Measurements from ENCODE around the gene PPP1R37.
"Not testable (repeated sequence)": the region's sequence is repeated elsewhere in the genome, so short reads cannot be mapped to it uniquely, and the experiment has no call there.

The PPP1R37 gene

DNA sequence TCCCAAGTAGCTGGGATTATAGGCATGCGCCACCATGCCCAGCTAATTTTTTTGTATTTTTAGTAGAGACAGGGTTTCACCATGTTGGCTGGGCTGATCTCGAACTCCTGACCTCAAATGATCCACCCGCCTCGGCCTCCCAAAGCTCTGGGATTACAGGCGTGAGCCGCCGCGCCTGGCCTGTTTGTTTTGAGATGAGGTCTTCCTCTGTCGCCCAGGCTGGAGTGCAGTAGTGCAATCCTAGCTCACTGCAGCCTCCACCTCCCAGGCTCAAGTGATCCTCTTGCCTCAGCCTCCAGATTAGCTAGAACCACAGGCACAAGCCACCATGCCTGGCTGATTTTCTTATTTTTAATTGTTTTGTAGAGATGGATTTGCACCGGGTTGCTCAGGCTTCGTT, 13.4 kb downstream of the PPP1R37 start:
- H3K36me3 ChIP-seq (ENCODE audit: control insufficient read depth in 1 of 2, insufficient read depth in 2 of 2, low read length in 2 of 2); H3K4me3 ChIP-seq (ENCODE audit: low read depth in 1 of 2, low read length in 2 of 2); H3K9me3 ChIP-seq (ENCODE audit: control insufficient read depth in 1 of 2, low read length in 2 of 2); H3K27ac ChIP-seq (ENCODE audit: low read length); H3K27me3 ChIP-seq (ENCODE audit: low read depth, low read length): not testable (repeated sequence)
- H3K4me1 ChIP-seq (ENCODE audit: control insufficient read depth in 1 of 2, insufficient read depth in 2 of 2, low read length in 2 of 2) = peaks cover 11 to 14% of the 10 kb centered on the region in 2 donors

DNA sequence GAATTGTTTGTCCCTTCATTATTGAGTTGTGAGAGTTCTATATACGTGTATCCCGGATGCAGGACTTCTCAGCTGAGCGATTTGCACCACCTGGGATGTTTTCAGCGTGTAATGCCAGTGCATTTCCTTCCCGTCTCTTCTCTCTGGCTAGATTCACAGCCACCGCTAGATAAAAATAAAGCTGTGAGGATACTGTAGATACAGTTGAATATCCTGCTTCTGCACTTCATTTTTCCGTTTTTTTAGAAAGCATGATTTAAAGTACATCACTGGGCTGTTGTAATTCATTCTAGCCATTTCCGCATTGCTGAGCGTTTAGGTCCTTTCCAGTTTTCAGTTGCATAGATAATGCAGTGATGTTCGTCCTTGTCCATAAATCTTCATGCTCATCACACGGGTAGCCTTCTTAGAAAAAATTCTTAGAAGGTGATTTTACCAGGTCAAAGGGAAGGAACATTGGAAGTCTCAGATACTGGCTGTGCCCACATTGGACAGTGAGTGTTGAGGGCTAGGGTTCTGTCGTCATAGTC, 14.7 kb downstream of the PPP1R37 start:
- Histone ChIP-seq H3K9me3 (ENCODE audit: control insufficient read depth in 1 of 2, low read length in 2 of 2) (no peaks in the 10 kb centered on the region), H3K36me3 (ENCODE audit: control insufficient read depth in 1 of 2, insufficient read depth in 2 of 2, low read length in 2 of 2) (no peaks in the 10 kb centered on the region), H3K4me1 (ENCODE audit: control insufficient read depth in 1 of 2, insufficient read depth in 2 of 2, low read length in 2 of 2) (peaks cover 11 to 14% of the 10 kb centered on the region in 2 donors), H3K27ac (ENCODE audit: low read length) (no peak overlapping the region), H3K4me3 (ENCODE audit: low read depth in 1 of 2, low read length in 2 of 2) (no peak overlapping the region), H3K27me3 (ENCODE audit: low read depth, low read length) (no peaks in the 10 kb centered on the region)

DNA sequence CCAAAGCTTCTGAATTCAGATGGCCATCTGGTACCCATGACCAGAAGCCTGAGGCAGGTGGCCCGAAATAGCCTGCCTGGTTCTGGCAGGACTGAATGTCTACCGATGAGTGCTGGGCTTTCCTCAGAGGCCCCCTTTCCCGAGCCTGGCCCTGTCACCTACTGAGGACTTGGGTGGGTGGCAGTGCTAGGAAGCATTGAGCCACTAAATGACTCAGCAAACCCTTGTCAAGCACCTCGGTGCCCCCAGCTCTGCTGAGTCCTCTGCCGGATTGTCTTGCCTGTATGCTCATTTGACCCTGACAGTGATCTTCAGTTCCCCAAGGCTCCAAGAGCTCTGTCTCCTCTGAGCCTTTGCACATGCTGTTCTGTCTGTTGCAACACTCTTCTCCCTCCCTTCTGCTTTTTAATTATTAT, 17.9 kb downstream of the PPP1R37 start:
- no peaks in the 10 kb centered on the region for H3K9me3 ChIP-seq (ENCODE audit: control insufficient read depth in 1 of 2, low read length in 2 of 2)
- H3K4me3 ChIP-seq (ENCODE audit: low read depth in 1 of 2, low read length in 2 of 2) = no peak overlapping the region
- no peaks in the 10 kb centered on the region for H3K4me1 ChIP-seq (ENCODE audit: control insufficient read depth in 1 of 2, insufficient read depth in 2 of 2, low read length in 2 of 2)
- no peak overlapping the region for H3K27ac ChIP-seq (ENCODE audit: low read length)
- no peaks in the 10 kb centered on the region for H3K27me3 ChIP-seq (ENCODE audit: low read depth, low read length)
- no peaks in the 10 kb centered on the region for H3K36me3 ChIP-seq (ENCODE audit: control insufficient read depth in 1 of 2, insufficient read depth in 2 of 2, low read length in 2 of 2)

DNA sequence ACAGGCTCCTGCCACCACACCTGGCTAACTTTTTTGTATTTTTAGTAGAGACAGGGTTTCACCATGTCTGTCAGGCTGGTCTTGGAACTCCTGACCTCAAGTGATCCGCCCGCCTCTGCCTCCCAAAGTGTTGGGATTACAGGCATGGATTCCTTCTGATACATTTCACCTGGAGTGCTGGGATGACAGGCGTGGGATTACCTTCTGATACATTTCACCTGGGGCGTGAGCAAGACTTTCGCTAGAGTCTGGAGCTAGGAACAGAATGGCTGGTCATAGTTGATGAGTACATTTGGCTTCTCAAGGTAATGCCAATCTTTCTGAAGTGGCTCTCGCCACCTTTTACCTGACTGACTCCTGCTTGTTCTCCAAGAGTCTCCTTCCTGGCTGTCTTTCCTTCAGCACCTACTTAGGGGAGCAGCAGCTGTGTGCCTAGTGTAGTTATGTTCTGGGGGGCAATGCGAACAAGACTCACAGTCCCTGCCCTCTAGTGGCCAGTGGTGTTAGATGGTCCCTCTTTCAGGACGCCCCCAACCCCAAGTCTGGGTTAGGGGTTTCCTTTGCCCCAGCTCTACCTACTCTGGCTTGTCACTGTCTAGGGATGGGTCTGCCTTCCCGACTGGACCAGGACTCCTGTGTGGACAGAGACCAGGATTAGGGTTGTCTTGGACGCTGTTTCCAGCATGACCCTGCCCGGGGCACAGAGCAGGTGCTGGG, 19.3 kb downstream of the PPP1R37 start:
- Histone ChIP-seq H3K4me3 (ENCODE audit: low read depth in 1 of 2, low read length in 2 of 2) (no peak overlapping the region), H3K4me1 (ENCODE audit: control insufficient read depth in 1 of 2, insufficient read depth in 2 of 2, low read length in 2 of 2) (peaks cover 0 to 10% of the 10 kb centered on the region in 2 donors), H3K27ac (ENCODE audit: low read length) (no peak overlapping the region), H3K36me3 (ENCODE audit: control insufficient read depth in 1 of 2, insufficient read depth in 2 of 2, low read length in 2 of 2) (no peaks in the 10 kb centered on the region), H3K9me3 (ENCODE audit: control insufficient read depth in 1 of 2, low read length in 2 of 2) (no peaks in the 10 kb centered on the region), H3K27me3 (ENCODE audit: low read depth, low read length) (no peaks in the 10 kb centered on the region)

DNA sequence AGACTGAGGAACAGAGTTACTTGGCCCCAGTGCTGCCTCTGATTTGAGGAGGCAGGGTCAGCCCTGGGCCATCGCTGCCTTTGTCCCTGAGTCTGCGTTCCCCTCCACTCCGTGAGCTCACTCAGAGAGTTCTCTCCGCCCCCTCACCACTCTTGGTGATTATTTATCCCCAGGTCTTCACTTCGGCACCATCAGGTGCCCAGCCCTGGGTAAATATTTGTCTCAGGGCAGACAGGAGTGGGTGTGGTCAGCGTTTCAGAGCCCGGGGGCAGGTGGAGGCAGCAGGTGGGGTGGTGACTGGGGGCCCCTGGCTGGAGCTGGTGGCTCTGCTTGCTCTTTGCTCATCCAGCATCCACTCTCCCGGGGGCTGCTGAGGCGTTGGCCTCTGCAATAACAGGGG, 20.6 kb downstream of the PPP1R37 start:
- Histone ChIP-seq H3K4me3 (ENCODE audit: low read depth in 1 of 2, low read length in 2 of 2) (no peak overlapping the region), H3K27ac (ENCODE audit: low read length) (no peak overlapping the region), H3K4me1 (ENCODE audit: control insufficient read depth in 1 of 2, insufficient read depth in 2 of 2, low read length in 2 of 2) (peaks cover 0 to 23% of the 10 kb centered on the region in 2 donors), H3K27me3 (ENCODE audit: low read depth, low read length) (no peaks in the 10 kb centered on the region), H3K36me3 (ENCODE audit: control insufficient read depth in 1 of 2, insufficient read depth in 2 of 2, low read length in 2 of 2) (no peaks in the 10 kb centered on the region), H3K9me3 (ENCODE audit: control insufficient read depth in 1 of 2, low read length in 2 of 2) (no peaks in the 10 kb centered on the region)

DNA sequence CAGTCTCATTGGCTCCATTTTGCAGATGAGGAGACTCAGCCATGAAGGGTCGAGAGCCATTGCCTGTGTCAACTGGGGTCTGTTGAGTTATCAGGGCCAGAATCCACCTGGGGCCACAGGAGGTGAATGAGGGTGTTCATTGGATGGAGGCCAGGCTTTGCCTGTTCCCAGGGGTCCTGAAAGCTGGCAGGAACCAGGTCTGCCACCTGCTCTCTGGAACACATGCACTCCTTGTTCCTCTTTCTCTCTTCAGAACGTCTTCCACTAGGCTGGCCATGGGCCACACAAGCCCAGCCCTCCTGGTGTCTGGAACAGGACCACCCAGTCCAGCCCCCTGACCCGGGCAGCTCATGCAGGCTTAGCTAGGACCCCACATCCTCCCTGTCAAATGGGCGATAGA, 21.1 kb downstream of the PPP1R37 start:
- Histone ChIP-seq H3K27me3 (ENCODE audit: low read depth, low read length) (no peaks in the 10 kb centered on the region), H3K27ac (ENCODE audit: low read length) (no peak overlapping the region), H3K36me3 (ENCODE audit: control insufficient read depth in 1 of 2, insufficient read depth in 2 of 2, low read length in 2 of 2) (no peaks in the 10 kb centered on the region), H3K4me1 (ENCODE audit: control insufficient read depth in 1 of 2, insufficient read depth in 2 of 2, low read length in 2 of 2) (peaks cover 0 to 24% of the 10 kb centered on the region in 2 donors), H3K9me3 (ENCODE audit: control insufficient read depth in 1 of 2, low read length in 2 of 2) (no peaks in the 10 kb centered on the region), H3K4me3 (ENCODE audit: low read depth in 1 of 2, low read length in 2 of 2) (no peak overlapping the region)

DNA sequence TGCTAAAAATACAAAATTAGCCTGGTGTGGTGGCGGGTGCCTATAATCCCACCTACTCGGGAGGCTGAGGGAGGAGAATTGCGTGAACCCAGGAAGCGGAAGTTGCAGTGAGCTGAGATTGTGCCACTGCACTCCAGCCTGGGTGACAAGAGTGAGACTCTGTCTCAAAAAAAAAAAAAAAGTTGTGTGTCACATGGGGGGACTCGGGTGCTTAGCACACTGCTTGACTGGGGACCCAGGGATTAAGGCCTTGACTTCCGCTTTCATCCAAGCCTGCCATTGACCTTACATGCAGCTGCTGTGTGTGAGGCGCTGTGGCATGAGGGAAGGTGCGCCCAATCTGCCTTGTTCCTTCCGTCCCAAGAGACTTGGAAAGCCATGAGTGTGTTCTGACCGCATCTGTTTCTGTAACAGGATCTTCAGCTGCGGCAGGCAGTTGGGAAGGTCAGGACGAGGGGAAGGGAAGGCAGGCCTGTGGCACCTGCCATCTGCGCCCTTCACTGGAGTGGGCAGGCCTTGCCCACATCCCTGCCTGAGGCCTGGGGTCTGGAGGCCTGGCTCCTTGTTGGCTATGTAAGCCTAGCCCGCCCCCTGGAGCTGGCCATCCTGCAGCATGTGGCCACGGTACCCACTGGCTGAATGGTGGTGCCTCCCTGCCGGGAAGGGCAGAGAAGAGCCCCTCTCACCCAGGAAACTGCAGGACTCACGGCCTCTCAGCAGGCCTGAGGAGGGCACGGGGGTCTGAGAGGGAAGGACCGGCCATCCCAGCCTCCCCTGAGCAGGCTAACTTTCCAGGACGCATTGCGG, 23.0 kb downstream of the PPP1R37 start:
- no peaks in the 10 kb centered on the region for H3K36me3 ChIP-seq (ENCODE audit: control insufficient read depth in 1 of 2, insufficient read depth in 2 of 2, low read length in 2 of 2)
- no peak overlapping the region for H3K27ac ChIP-seq (ENCODE audit: low read length)
- H3K27me3 ChIP-seq (ENCODE audit: low read depth, low read length) = no peaks in the 10 kb centered on the region
- H3K9me3 ChIP-seq (ENCODE audit: control insufficient read depth in 1 of 2, low read length in 2 of 2) = no peaks in the 10 kb centered on the region
- no peak overlapping the region for H3K4me3 ChIP-seq (ENCODE audit: low read depth in 1 of 2, low read length in 2 of 2)
- H3K4me1 ChIP-seq (ENCODE audit: control insufficient read depth in 1 of 2, insufficient read depth in 2 of 2, low read length in 2 of 2) = peaks cover 0 to 24% of the 10 kb centered on the region in 2 donors

DNA sequence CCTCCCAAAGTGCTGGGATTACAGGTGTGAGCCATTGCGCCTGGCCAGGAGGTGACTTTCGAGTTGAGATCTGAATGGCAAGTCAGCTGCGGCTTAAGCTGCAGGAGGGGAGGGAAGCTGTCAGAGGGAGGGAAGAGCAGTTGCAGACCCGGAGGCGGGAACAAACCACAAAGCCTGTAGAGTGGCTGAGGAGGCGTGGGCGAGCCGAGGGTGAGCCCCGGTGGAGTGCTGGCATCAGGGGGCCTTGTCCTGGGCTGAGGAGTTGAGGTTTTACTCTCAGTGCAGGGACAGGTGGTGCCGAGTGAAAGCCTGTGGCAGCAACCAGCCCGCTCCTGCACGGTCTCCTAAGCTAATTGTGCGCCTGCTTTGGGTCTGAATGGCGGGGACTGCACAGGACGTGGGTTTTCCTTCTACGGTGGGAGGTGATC, 24.2 kb downstream of the PPP1R37 start:
- Histone ChIP-seq H3K27ac (ENCODE audit: low read length) (no peak overlapping the region), H3K27me3 (ENCODE audit: low read depth, low read length) (no peaks in the 10 kb centered on the region)

DNA sequence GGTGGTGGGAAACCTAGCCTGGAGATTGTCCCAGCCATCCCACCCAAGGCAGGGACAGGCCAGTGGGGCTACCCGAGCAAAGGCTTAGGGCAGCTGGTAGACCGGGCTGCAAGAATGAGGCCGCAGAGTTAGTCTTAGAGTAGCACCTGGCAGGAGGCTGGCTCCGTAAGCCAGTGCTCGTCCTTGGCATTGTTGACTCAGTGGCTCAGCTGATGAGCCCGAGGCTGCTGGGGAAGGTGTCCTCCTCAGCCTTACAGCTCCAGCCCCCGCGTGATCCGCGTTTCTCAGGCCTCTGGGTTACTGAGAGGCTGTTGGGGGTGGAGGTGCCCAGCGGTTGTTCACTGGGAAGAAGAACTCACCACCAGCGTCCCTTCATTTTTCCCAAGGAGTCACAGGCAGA, 24.7 kb downstream of the PPP1R37 start:
- Histone ChIP-seq H3K4me1 (ENCODE audit: control insufficient read depth in 1 of 2, insufficient read depth in 2 of 2, low read length in 2 of 2) (peaks cover 3 to 24% of the 10 kb centered on the region in 2 donors), H3K27me3 (ENCODE audit: low read depth, low read length) (no peaks in the 10 kb centered on the region), H3K4me3 (ENCODE audit: low read depth in 1 of 2, low read length in 2 of 2) (no peak overlapping the region), H3K9me3 (ENCODE audit: control insufficient read depth in 1 of 2, low read length in 2 of 2) (no peaks in the 10 kb centered on the region), H3K36me3 (ENCODE audit: control insufficient read depth in 1 of 2, insufficient read depth in 2 of 2, low read length in 2 of 2) (no peaks in the 10 kb centered on the region), H3K27ac (ENCODE audit: low read length) (no peak overlapping the region)

More for the DNA sequence above, 24.2 kb downstream of the PPP1R37 start:
- H3K36me3 ChIP-seq (ENCODE audit: control insufficient read depth in 1 of 2, insufficient read depth in 2 of 2, low read length in 2 of 2) = no peaks in the 10 kb centered on the region
- H3K9me3 ChIP-seq (ENCODE audit: control insufficient read depth in 1 of 2, low read length in 2 of 2) = no peaks in the 10 kb centered on the region
- no peak overlapping the region for H3K4me3 ChIP-seq (ENCODE audit: low read depth in 1 of 2, low read length in 2 of 2)
- H3K4me1 ChIP-seq (ENCODE audit: control insufficient read depth in 1 of 2, insufficient read depth in 2 of 2, low read length in 2 of 2) = peaks cover 2 to 24% of the 10 kb centered on the region in 2 donors

DNA sequence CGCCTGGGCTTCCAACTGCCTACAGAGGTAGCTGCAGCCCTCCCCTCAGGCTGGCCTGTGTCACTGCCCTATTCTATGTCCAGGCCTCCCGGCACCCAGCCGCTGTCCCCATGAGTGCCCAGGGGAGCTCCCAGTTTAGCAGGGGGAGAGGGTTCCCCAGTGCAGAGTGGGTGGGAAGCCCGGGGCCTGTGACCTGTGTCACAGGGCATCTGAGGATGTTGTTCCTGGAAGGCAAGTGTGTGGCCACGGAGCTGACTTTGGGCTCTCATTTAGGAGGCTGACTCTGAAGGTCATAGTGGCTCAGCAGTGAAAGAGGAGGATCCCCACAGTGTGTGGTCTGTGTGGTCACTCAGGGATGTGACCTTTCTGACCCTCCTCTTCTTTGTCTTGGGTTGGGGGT, 25.1 kb downstream of the PPP1R37 start:
- Histone ChIP-seq H3K36me3 (ENCODE audit: control insufficient read depth in 1 of 2, insufficient read depth in 2 of 2, low read length in 2 of 2) (no peaks in the 10 kb centered on the region), H3K9me3 (ENCODE audit: control insufficient read depth in 1 of 2, low read length in 2 of 2) (no peaks in the 10 kb centered on the region), H3K27ac (ENCODE audit: low read length) (no peak overlapping the region), H3K4me3 (ENCODE audit: low read depth in 1 of 2, low read length in 2 of 2) (no peak overlapping the region), H3K27me3 (ENCODE audit: low read depth, low read length) (no peaks in the 10 kb centered on the region), H3K4me1 (ENCODE audit: control insufficient read depth in 1 of 2, insufficient read depth in 2 of 2, low read length in 2 of 2) (peaks cover 3 to 24% of the 10 kb centered on the region in 2 donors)

DNA sequence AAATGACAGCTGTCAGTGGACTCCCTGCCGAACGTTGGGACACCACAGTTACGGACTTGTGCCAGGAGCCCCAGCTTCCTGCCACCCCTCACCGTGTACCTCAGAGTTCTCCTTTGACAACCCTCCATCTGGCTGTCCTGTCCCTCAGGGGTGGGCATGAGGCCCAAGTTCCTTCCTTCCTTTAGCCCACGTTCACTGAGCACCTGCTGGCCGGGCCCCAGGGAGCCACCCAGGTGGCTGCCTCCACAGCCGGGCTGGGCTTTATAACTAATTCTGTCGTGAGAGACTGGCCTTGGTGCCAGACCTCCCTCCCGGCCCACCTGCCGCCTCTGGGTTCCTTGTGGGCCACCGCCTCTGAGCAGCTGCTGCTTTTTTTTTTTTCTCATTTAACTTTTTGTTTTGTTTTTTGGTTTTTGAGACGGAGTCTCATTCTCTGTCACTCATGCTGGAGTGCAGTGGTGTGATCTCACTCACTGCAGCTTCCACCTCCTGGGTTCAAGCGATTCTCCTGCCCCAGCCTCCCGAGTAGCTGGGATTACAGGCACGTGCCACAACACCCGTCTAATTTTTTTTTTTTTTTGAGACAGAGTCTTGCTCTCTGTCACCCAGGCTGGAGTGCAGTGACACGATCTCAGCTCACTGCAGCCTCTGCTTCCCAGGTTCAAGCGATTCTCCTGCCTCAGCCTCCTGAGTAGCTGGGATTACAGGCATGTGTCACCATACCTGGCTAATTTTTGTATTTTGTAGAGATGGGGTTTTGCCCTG, 25.8 kb downstream of the PPP1R37 start:
- not testable (repeated sequence) for H3K27me3 ChIP-seq (ENCODE audit: low read depth, low read length); H3K9me3 ChIP-seq (ENCODE audit: control insufficient read depth in 1 of 2, low read length in 2 of 2); H3K27ac ChIP-seq (ENCODE audit: low read length); H3K36me3 ChIP-seq (ENCODE audit: control insufficient read depth in 1 of 2, insufficient read depth in 2 of 2, low read length in 2 of 2); H3K4me3 ChIP-seq (ENCODE audit: low read depth in 1 of 2, low read length in 2 of 2)
- peaks cover 3 to 24% of the 10 kb centered on the region in 2 donors for H3K4me1 ChIP-seq (ENCODE audit: control insufficient read depth in 1 of 2, insufficient read depth in 2 of 2, low read length in 2 of 2)
